Suprapubic skin (tissue), 4 donors: ENCODE measurements around the gene ADAT3. TPM values are rescaled to one million over a fixed set of nuclear protein-coding genes. Genes with fewer than 3 reads are reported as not detected.
"Not testable (repeated sequence)": the region's sequence is repeated elsewhere in the genome, so short reads cannot be mapped to it uniquely, and the experiment has no call there.

Experiments
- DNase-seq, 2 donors: peaks; one replicate each; pipeline ENCODE4 v3.0.0-alpha.2; 2019; ENCODE audit warnings: low spot score in 2 of 2
- H3K27ac ChIP-seq: fragments of 200-600 bp; sonication (generic); one replicate; pipeline ENCODE4 v1.5.1; 2019
- H3K27me3 ChIP-seq: fragments of 200-600 bp; sonication (generic); one replicate; pipeline ENCODE4 v1.5.1; 2019
- H3K36me3 ChIP-seq: fragments of 200-600 bp; sonication (generic); one replicate; pipeline ENCODE4 v1.5.1; 2019
- H3K4me1 ChIP-seq: fragments of 200-600 bp; sonication (generic); one replicate; pipeline ENCODE4 v1.5.1; 2019
- H3K4me3 ChIP-seq: fragments of 200-600 bp; sonication (generic); one replicate; pipeline ENCODE4 v1.5.1; 2019; ENCODE audit warnings: mild to moderate bottlenecking
- H3K9me3 ChIP-seq: fragments of 200-600 bp; sonication (generic); one replicate; pipeline ENCODE4 v1.5.1; 2019
- CTCF ChIP-seq, 2 donors: fragments of 200-600 bp in 1 of 2; fragments of 450-650 bp in 1 of 2; sonication (generic) in 1 of 2; IDR thresholded peaks; one replicate each; pipeline ENCODE4 v1.5.1; 2016 to 2019; ENCODE audit warnings: antibody characterized with exemption in 2 of 2, mild to moderate bottlenecking in 1 of 2, moderate library complexity in 1 of 2
- EP300 ChIP-seq: sonication (generic); formaldehyde crosslinking; IDR thresholded peaks from one replicate; pipeline ENCODE4 v1.6.1; 2017; ENCODE audit warnings: antibody characterized with exemption
- POLR2A ChIP-seq, 2 donors: fragments of 450-650 bp; IDR thresholded peaks; one replicate each; pipeline ENCODE4 v1.6.1; 2017; ENCODE audit warnings: antibody characterized with exemption in 2 of 2, mild to moderate bottlenecking in 2 of 2, moderate library complexity in 2 of 2
- POLR2AphosphoS5 ChIP-seq, 3 donors: sonication (generic); formaldehyde crosslinking; IDR thresholded peaks; one replicate each; pipeline ENCODE4 v1.6.1; 2017; ENCODE audit warnings: antibody characterized with exemption in 3 of 3
- WGBS: methylation state at CpG from one replicate; pipeline ENCODE4 v1.1.5; 2018; 5-methylcytosine and 5-hydroxymethylcytosine counted together
- total RNA-seq, 4 donors: library from RNA; depleted of rRNA; stranded (reverse); fragments of >200 nt; gene quantifications; one replicate each; pipeline ENCODE4 v1.1.0, GENCODE V29; 2016

ADAT3 gene
- total RNA-seq, 4 donors from 2014 or later = 13.4 to 26.7 (median 22.3) TPM

- peaks cover 50% of the 10 kb centered on the region for H3K4me1 ChIP-seq
- H3K9me3 ChIP-seq = no peaks in the 10 kb centered on the region
- peaks cover 8% of the 10 kb centered on the region for H3K36me3 ChIP-seq
- H3K27me3 ChIP-seq = no peaks in the 10 kb centered on the region
- peak in 1 of 2 donors; percentile 74 for DNase-seq
- peak overlapping the region; percentile 89 for H3K27ac ChIP-seq
- peak overlapping the region; percentile 98 for H3K4me3 ChIP-seq
- no peak for TF ChIP-seq EP300
- TF ChIP-seq POLR2A (IDR thresholded peaks at IDR 0.05) = no peak
- TF ChIP-seq POLR2AphosphoS5 (IDR thresholded peaks at IDR 0.05) = no peak
- TF ChIP-seq CTCF (IDR thresholded peaks at IDR 0.05) = no peak
- 0% methylated on average over 11 of the region's 11 CpGs for WGBS
Measured at GRCh38 chr19:1884291-1884718, 20.9 kb upstream of the ADAT3 start.

GRCh38 chr19:1884719-1885334 is 20.4 kb upstream of the ADAT3 start:
- Histone ChIP-seq H3K4me3 (peak overlapping the region; percentile 98), H3K27me3 (no peaks in the 10 kb centered on the region), H3K9me3 (no peaks in the 10 kb centered on the region), H3K4me1 (peaks cover 49% of the 10 kb centered on the region), H3K27ac (peak overlapping the region; percentile 89), H3K36me3 (peaks cover 8% of the 10 kb centered on the region)
- DNase-seq = peak in 1 of 2 donors; percentile 76
- no peak for TF ChIP-seq POLR2A (IDR thresholded peaks at IDR 0.05)
- TF ChIP-seq CTCF (IDR thresholded peaks at IDR 0.05) = no peak
- 0% methylated on average over 28 of the region's 56 CpGs for whole genome bisulfite sequencing

- peak within 1 kb of the TSS; percentile 89 for H3K27ac ChIP-seq
- H3K4me1 ChIP-seq = peaks cover 42% of the 10 kb centered on the region
- H3K36me3 ChIP-seq = not testable (repeated sequence)
Measured at GRCh38 chr19:1885398-1886119, 19.6 kb upstream of the ADAT3 start, which contains the start of gene ABHD17A. TSS of gene ABHD17A (minus strand) at chr19:1885496. CDS start at chr19:1881566, 3,930 bp downstream.

GRCh38 chr19:1886360-1886759 is 18.8 kb upstream of the ADAT3 start:
- H3K9me3 ChIP-seq, H3K4me3 ChIP-seq, H3K27me3 ChIP-seq, H3K36me3 ChIP-seq, H3K27ac ChIP-seq, DNase-seq: not testable (repeated sequence)
- WGBS = 92% methylated on average over 15 of the region's 15 CpGs
- H3K4me1 ChIP-seq = peaks cover 34% of the 10 kb centered on the region

More at GRCh38 chr19:1885398-1886119, 19.6 kb upstream of the ADAT3 start, which contains the start of gene ABHD17A:
- peak within 1 kb of the TSS; percentile 98 for H3K4me3 ChIP-seq
- WGBS = 27% methylated on average over 35 of the region's 46 CpGs
- DNase-seq = peak; percentile 96 to 97
- peak in 1 of 2 donors; percentile 56 for TF ChIP-seq POLR2A (IDR thresholded peaks at IDR 0.05)
- peak in 1 of 3 donors; percentile 37 for TF ChIP-seq POLR2AphosphoS5 (IDR thresholded peaks at IDR 0.05)
- not testable (repeated sequence) for H3K27me3 ChIP-seq, H3K9me3 ChIP-seq

GRCh38 chr19:1888385-1888784 is 16.8 kb upstream of the ADAT3 start:
- Histone ChIP-seq H3K4me3 (no peak overlapping the region), H3K9me3 (no peaks in the 10 kb centered on the region), H3K27ac (no peak overlapping the region), H3K27me3 (no peaks in the 10 kb centered on the region), H3K4me1 (peaks cover 14% of the 10 kb centered on the region), H3K36me3 (no peaks in the 10 kb centered on the region)
- 95% methylated on average over 5 of the region's 5 CpGs for WGBS
- DNase-seq = no peak
- TF ChIP-seq POLR2A (IDR thresholded peaks at IDR 0.05) (no peak), POLR2AphosphoS5 (IDR thresholded peaks at IDR 0.05) (no peak), CTCF (IDR thresholded peaks at IDR 0.05) (no peak), EP300 (no peak)

- Histone ChIP-seq H3K27ac (no peak overlapping the region), H3K4me3 (no peak overlapping the region), H3K4me1 (no peaks in the 10 kb centered on the region), H3K27me3 (no peaks in the 10 kb centered on the region), H3K9me3 (no peaks in the 10 kb centered on the region), H3K36me3 (no peaks in the 10 kb centered on the region)
- WGBS = 100% methylated on average over 1 of the region's 1 CpG
- TF ChIP-seq CTCF (IDR thresholded peaks at IDR 0.05) = no peak
- TF ChIP-seq POLR2AphosphoS5 (IDR thresholded peaks at IDR 0.05) = no peak
- no peak for TF ChIP-seq EP300
- TF ChIP-seq POLR2A (IDR thresholded peaks at IDR 0.05) = no peak
- no peak for DNase-seq
Measured at GRCh38 chr19:1889907-1890306, 15.3 kb upstream of the ADAT3 start.
